BLaER1 (cell line): Measurements from ENCODE around the gene TUBA4A.
"Not testable (repeated sequence)": the region's sequence is repeated elsewhere in the genome, so short reads cannot be mapped to it uniquely, and the experiment has no call there.

Source experiments
- H3K27ac ChIP-seq: shearing (Covaris generic); formaldehyde crosslinking; 2 replicates; pipeline ENCODE4 v1.8.1; 2022
- H3K27me3 ChIP-seq: shearing (Covaris generic); formaldehyde crosslinking; 2 replicates; pipeline ENCODE4 v1.8.1; 2022
- H3K36me3 ChIP-seq: shearing (Covaris generic); formaldehyde crosslinking; 2 replicates; pipeline ENCODE4 v1.8.1; 2022
- H3K4me1 ChIP-seq: shearing (Covaris generic); formaldehyde crosslinking; 2 replicates; pipeline ENCODE4 v1.8.1; 2022
- H3K4me2 ChIP-seq: shearing (Covaris generic); formaldehyde crosslinking; 2 replicates; pipeline ENCODE4 v1.8.1; 2022
- H3K4me3 ChIP-seq: shearing (Covaris generic); formaldehyde crosslinking; 2 replicates; pipeline ENCODE4 v1.8.1; 2022
- H3K9ac ChIP-seq: shearing (Covaris generic); formaldehyde crosslinking; 2 replicates; pipeline ENCODE4 v1.8.1; 2022
- H3K9me3 ChIP-seq: shearing (Covaris generic); formaldehyde crosslinking; 2 replicates; pipeline ENCODE4 v1.8.1; 2022
- H4K20me1 ChIP-seq: shearing (Covaris generic); formaldehyde crosslinking; 2 replicates; pipeline ENCODE4 v1.8.1; 2022
- Cebpa-rat ChIP-seq: shearing (Covaris generic); IDR thresholded peaks from 2 replicates; pipeline ENCODE4 v1.8.1; 2022

Gene TUBA4A

DNA sequence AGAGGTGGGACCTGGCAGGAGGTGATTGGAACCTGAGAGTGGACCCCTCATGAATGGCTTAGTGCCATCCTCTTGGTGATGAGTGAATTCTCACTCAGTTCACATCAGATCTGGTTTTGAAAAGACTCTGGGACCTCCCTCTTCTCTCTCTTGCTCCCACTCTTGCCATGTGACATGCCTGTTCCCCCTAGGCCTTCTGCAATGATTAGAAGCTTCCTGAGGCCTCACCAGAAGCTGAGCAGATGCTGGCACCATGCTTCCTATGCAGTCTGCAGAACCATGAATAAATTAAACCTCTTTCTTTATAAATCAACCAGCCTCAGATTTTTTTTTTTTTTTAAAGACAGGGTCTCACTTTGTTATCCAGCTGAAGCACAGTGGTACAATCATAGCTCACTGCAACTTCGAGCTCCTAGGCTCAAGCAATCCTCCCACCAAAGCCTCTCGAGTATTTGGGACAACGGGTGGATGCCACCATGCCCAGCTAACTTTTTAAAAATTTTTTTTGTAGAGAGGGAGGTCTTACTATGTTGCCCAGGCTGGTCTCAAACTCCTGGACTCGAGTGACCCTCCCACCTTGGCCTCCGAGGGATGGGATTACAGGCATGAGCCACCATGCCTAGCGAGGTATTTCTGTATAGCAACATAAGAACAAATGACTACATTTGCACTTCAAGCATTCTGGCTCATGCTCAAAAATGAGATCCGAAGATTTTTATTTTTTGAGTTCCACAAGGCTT is 49.1 kb downstream of the TUBA4A start:
- Histone ChIP-seq H3K36me3 (peaks cover 17% of the 10 kb centered on the region), H3K4me3 (no peak overlapping the region), H3K9ac (no peak overlapping the region), H3K27ac (no peak overlapping the region), H3K4me2 (no peak overlapping the region), H3K4me1 (peaks cover 32% of the 10 kb centered on the region), H4K20me1 (no peaks in the 10 kb centered on the region), H3K9me3 (no peaks in the 10 kb centered on the region), H3K27me3 (no peaks in the 10 kb centered on the region)
- no peak for TF ChIP-seq Cebpa-rat

DNA sequence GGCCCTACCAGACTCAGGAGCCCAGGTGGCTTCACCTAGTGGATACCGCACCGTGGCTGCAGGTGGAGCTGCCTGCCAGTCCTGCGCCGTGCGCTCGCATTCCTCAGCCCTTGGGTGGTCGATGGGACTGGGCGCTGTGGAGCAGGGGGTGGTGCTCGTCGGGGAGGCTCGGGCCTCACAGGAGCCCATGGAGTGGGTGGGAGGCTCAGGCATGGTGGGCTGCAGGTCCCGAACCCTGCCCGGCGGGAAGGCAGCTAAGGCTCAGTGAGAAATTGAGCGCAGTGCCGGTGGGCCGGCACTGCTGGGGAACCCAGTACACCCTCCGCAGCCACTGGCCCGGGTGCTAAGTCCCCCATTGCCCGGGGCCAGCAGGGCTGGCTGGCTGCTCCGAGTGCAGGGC is 52.4 kb downstream of the TUBA4A start:
- H3K27me3 ChIP-seq, H3K9ac ChIP-seq, H3K4me3 ChIP-seq, H4K20me1 ChIP-seq, H3K4me2 ChIP-seq, H3K27ac ChIP-seq, H3K4me1 ChIP-seq, H3K36me3 ChIP-seq, H3K9me3 ChIP-seq: not testable (repeated sequence)

DNA sequence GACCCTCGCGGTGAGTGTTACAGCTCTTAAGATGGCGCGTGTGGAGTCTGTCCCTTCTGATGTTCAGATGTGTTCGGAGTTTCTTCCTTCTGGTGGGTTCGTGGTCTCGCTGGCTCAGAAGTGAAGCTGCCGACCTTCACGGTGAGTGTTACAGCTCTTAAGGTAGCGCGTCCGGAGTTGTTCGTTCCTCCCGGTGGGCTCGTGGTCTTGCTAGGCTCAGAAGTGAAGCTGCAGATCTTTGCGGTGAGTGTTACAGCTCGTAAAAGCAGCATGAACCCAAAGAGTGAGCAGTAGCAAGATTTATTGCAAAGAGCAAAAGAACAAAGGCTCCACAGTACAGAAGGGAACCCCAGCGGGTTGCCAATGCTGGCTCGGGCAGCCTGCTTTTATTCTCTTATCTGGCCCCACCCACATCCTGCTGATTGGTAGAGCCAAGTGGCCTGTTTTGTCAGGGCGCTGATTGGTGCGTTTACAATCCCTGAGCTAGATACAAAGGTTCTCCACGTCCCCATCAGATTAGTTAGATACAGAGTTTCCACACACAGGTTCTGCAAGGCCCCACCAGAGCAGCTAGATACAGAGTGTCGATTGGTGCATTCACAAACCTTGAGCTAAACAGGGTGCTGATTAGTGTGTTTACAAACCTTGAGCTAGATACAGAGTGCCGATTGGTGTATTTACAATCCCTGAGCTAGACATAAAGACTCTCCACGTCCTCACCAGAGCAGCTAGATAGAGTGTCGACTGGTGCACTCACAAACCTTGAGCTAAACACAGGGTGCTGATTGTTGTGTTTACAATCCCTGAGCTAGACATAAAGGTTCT is 53.0 kb downstream of the TUBA4A start:
- not testable (repeated sequence) for H3K36me3 ChIP-seq, H3K4me3 ChIP-seq, H4K20me1 ChIP-seq, H3K27ac ChIP-seq, H3K9me3 ChIP-seq, H3K9ac ChIP-seq, H3K4me1 ChIP-seq, H3K27me3 ChIP-seq, H3K4me2 ChIP-seq
